Suprapubic skin (tissue), 4 donors: ENCODE measurements around the gene ADGRG1. TPM values are rescaled to one million over a fixed set of nuclear protein-coding genes. Genes with fewer than 3 reads are reported as not detected.

Experiments
- DNase-seq, 2 donors: peaks; one replicate each; pipeline ENCODE4 v3.0.0-alpha.2; 2019; ENCODE audit warnings: low spot score in 2 of 2
- H3K27ac ChIP-seq: fragments of 200-600 bp; sonication (generic); one replicate; pipeline ENCODE4 v1.5.1; 2019
- H3K27me3 ChIP-seq: fragments of 200-600 bp; sonication (generic); one replicate; pipeline ENCODE4 v1.5.1; 2019
- H3K36me3 ChIP-seq: fragments of 200-600 bp; sonication (generic); one replicate; pipeline ENCODE4 v1.5.1; 2019
- H3K4me1 ChIP-seq: fragments of 200-600 bp; sonication (generic); one replicate; pipeline ENCODE4 v1.5.1; 2019
- H3K4me3 ChIP-seq: fragments of 200-600 bp; sonication (generic); one replicate; pipeline ENCODE4 v1.5.1; 2019; ENCODE audit warnings: mild to moderate bottlenecking
- H3K9me3 ChIP-seq: fragments of 200-600 bp; sonication (generic); one replicate; pipeline ENCODE4 v1.5.1; 2019
- EP300 ChIP-seq: sonication (generic); formaldehyde crosslinking; IDR thresholded peaks from one replicate; pipeline ENCODE4 v1.6.1; 2017; ENCODE audit warnings: antibody characterized with exemption
- POLR2A ChIP-seq, 2 donors: fragments of 450-650 bp; IDR thresholded peaks; one replicate each; pipeline ENCODE4 v1.6.1; 2017; ENCODE audit warnings: antibody characterized with exemption in 2 of 2, mild to moderate bottlenecking in 2 of 2, moderate library complexity in 2 of 2
- POLR2AphosphoS5 ChIP-seq, 3 donors: sonication (generic); formaldehyde crosslinking; IDR thresholded peaks; one replicate each; pipeline ENCODE4 v1.6.1; 2017; ENCODE audit warnings: antibody characterized with exemption in 3 of 3
- WGBS: methylation state at CpG from one replicate; pipeline ENCODE4 v1.1.5; 2018; 5-methylcytosine and 5-hydroxymethylcytosine counted together
- total RNA-seq, 4 donors: library from RNA; depleted of rRNA; stranded (reverse); fragments of >200 nt; gene quantifications; one replicate each; pipeline ENCODE4 v1.1.0, GENCODE V29; 2016
- TF ChIP-seq, protein P1 (sequence below), 2 donors: fragments of 200-600 bp in 1 of 2; fragments of 450-650 bp in 1 of 2; sonication (generic) in 1 of 2; IDR thresholded peaks; one replicate each; pipeline ENCODE4 v1.5.1; 2016 to 2019; ENCODE audit warnings: antibody characterized with exemption in 2 of 2, mild to moderate bottlenecking in 1 of 2, moderate library complexity in 1 of 2

ADGRG1 gene
- total RNA-seq, 4 donors from 2014 or later = 107 to 202 (median 139) TPM

DNA sequence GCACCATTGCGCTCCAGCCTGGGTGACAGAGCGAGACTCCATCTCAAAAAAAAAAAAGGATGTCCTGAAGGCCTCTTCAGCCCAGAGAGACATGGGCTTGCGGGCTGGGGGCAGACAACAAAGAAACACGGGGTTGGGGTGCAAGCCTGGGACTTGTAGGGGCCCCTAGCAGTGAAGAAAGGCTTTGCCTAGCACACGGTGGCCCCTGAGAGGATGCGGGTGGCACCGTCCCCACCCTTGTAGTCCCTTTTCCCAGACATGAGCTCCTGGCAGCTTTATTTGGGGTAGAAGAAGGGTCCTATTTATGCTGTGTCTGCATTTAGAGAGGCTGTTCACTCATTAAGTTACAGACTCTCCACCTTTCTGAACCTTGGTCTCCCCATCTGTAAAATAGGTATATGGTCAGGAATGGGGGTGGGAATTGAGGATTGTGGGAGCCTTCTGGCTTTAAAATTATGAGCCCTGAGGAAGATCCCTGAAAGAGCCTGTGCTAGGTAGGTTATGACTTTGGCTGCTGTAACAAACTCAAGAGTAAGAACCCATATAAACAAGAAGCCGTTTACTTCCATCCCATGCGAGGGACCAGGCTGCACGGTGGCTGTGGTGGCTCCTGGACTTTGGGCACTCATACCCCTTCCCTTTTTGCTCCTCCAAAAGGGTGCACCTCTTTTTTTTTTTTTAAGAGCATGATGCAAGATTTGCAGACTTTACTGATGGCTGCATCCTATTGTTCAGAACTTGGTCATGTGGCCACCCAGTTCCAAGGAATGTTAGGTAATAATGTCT lies 20.6 kb upstream of the ADGRG1 start:
- Histone ChIP-seq H3K4me1 (peaks cover 10% of the 10 kb centered on the region), H3K27ac (no peak overlapping the region), H3K36me3 (no peaks in the 10 kb centered on the region), H3K4me3 (no peak overlapping the region), H3K9me3 (no peaks in the 10 kb centered on the region), H3K27me3 (no peaks in the 10 kb centered on the region)
- WGBS = 90% methylated on average over 10 of the region's 10 CpGs
- DNase-seq = peak in 1 of 2 donors; percentile 75
- no peak for TF ChIP-seq POLR2A (IDR thresholded peaks at IDR 0.05)
- TF ChIP-seq, protein P1, sequence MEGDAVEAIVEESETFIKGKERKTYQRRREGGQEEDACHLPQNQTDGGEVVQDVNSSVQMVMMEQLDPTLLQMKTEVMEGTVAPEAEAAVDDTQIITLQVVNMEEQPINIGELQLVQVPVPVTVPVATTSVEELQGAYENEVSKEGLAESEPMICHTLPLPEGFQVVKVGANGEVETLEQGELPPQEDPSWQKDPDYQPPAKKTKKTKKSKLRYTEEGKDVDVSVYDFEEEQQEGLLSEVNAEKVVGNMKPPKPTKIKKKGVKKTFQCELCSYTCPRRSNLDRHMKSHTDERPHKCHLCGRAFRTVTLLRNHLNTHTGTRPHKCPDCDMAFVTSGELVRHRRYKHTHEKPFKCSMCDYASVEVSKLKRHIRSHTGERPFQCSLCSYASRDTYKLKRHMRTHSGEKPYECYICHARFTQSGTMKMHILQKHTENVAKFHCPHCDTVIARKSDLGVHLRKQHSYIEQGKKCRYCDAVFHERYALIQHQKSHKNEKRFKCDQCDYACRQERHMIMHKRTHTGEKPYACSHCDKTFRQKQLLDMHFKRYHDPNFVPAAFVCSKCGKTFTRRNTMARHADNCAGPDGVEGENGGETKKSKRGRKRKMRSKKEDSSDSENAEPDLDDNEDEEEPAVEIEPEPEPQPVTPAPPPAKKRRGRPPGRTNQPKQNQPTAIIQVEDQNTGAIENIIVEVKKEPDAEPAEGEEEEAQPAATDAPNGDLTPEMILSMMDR (IDR thresholded peaks at IDR 0.05) = no peak
- no peak for TF ChIP-seq POLR2AphosphoS5 (IDR thresholded peaks at IDR 0.05)
- TF ChIP-seq EP300 = no peak

DNA sequence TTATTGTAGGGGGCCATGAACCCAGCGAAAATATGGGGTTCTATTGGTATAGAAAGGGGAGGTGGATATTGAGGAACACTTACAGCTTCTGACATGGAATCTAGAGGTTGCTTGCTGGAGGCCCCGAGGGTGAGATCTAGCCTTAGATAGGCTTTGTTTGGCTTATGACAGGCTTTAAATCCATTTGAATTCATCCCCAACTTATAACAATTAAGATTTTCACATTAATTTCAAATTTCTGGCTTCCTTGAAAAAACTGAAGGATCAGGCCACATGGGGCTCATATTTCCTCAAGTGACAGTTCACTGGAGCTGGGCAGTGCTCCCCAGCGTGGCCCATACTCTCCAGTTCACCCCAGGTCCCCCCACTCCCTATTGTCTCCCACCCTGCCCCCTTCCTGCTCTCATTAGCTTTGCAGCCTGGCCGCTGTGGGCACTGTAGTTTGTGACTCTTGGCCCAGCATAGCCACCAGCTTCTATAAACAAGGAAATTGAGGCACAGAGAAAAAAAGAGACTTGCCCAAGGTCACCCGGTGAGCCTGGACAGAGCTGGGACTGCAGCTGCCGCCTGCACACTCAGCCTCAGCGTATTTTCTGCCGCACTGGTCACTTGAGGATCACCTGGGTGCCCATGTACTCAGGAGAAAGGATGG lies 19.8 kb upstream of the ADGRG1 start:
- H3K4me3 ChIP-seq = no peak overlapping the region
- TF ChIP-seq EP300 = no peak
- TF ChIP-seq POLR2AphosphoS5 (IDR thresholded peaks at IDR 0.05) = no peak
- TF ChIP-seq, protein P1 (IDR thresholded peaks at IDR 0.05) = no peak
- no peak for TF ChIP-seq POLR2A (IDR thresholded peaks at IDR 0.05)
- peaks cover 10% of the 10 kb centered on the region for H3K4me1 ChIP-seq
- no peaks in the 10 kb centered on the region for H3K36me3 ChIP-seq
- no peaks in the 10 kb centered on the region for H3K9me3 ChIP-seq
- WGBS = 92% methylated on average over 8 of the region's 8 CpGs
- peak in 1 of 2 donors; percentile 58 for DNase-seq
- H3K27ac ChIP-seq = no peak overlapping the region
- H3K27me3 ChIP-seq = no peaks in the 10 kb centered on the region

DNA sequence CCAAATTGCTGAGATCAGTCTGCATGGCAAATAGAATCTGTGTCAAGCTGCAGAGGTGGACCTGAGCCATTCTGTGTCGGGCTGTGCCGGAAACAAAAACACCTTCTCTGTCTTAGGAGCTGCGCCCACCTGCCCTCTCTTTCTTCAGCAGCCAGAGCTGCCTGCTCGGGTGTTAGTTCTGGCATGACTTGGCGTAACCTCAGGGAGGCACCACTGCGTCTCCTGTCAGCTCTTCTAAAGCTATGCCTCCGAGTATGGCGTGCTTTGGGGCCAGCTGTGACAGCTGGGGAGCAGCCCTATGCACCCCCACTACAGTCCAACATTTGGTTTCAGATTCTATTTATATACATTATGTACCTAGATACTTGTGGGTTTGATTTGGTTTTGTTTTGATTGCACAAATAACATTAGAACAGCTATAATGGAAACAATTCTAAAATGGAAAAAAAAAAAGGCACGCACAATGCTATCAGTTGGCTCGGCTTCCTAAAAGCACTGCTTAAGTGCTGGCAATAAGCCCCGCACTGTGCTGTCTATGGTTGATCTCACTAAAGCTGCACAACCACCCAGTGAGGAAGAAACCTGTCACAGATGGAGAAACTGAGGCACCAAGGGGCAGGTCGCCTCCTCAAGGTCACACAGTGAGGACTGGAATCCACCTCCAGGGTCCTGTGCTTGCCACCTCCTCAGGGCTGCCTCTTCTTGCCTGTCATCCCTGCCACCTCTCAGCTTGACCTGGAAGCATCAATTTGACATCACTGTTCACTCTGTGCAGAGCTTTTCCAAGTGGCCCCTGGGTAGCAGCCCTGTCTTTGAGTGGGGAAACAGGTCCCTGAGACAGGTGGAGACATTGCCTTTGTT lies 18.7 kb upstream of the ADGRG1 start:
- Histone ChIP-seq H3K27me3 (no peaks in the 10 kb centered on the region), H3K4me1 (peaks cover 10% of the 10 kb centered on the region), H3K9me3 (no peaks in the 10 kb centered on the region), H3K36me3 (no peaks in the 10 kb centered on the region), H3K4me3 (no peak overlapping the region), H3K27ac (no peak overlapping the region)
- TF ChIP-seq, protein P1 (IDR thresholded peaks at IDR 0.05) = no peak
- TF ChIP-seq EP300 (no peak), POLR2A (IDR thresholded peaks at IDR 0.05) (no peak), POLR2AphosphoS5 (IDR thresholded peaks at IDR 0.05) (no peak)
- 12% methylated on average over 12 of the region's 12 CpGs for WGBS
- peak in 1 of 2 donors; percentile 60 for DNase-seq

DNA sequence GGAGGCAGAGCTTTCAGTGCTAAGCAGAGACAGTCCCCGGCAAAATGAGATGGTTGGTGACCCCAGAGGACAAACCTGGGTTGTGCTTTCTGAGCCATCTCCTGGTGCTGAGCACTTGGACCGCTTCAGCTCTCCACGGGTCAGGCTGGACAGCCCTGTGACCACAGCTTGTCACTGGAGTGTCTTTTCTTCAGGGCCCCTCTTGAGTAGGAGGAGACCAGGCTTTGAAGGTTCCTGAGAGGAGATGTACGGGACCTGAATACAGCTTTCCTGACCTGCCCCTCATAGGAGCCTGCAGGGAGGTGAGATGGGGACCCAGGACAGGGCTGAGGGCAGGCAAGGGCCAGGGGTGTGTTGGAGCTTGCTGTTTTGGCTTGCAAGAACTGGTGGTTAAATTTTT lies 17.8 kb upstream of the ADGRG1 start:
- Histone ChIP-seq H3K4me1 (peaks cover 10% of the 10 kb centered on the region), H3K27ac (no peak overlapping the region), H3K4me3 (no peak overlapping the region), H3K27me3 (no peaks in the 10 kb centered on the region), H3K36me3 (no peaks in the 10 kb centered on the region), H3K9me3 (no peaks in the 10 kb centered on the region)
- DNase-seq = peak in 1 of 2 donors; percentile 63
- WGBS = 79% methylated on average over 4 of the region's 4 CpGs
- TF ChIP-seq EP300 = no peak
- TF ChIP-seq POLR2A (IDR thresholded peaks at IDR 0.05) = no peak
- TF ChIP-seq, protein P1 (IDR thresholded peaks at IDR 0.05) = no peak
- TF ChIP-seq POLR2AphosphoS5 (IDR thresholded peaks at IDR 0.05) = no peak
